Suppressor macrophage (primary cell): ENCODE data around the gene DNAJC30.

Experiments
- DNase-seq, 4 experiments: peaks; one replicate each; pipeline ENCODE4 v3.0.0-alpha.2; 2020 to 2022

DNAJC30 gene

DNA sequence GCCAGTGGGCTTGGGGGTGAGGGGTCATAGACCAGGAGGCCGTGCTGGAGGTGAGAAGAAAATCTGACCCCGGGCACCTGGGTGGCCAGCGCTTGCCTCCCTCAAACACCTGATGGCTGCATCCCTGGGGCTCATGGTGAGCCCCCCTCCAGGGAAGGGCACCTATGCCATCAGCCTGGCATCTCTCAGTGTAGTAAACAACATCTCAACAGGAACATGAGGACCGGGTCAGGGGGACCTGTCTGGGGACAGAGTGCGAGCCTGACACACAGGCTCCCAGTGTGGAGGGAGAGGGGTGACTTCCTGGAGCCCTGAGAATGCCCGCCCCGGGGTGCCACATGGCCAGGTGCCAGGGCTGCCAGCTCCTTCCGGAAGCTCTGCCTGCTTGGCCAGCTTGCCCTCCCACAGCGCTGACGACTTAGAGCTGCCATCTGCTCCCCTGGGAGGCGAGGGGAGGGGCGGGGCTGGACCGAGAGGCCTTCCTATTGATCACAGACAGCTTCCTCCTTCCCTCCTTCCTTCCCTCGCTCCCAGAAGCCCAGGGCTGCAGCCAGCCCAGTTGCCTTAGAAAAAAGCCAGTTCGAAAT lies 23.9 kb upstream of the DNAJC30 start:
- DNase-seq = peak in 2 of 4 experiments; percentile 52 to 68

DNA sequence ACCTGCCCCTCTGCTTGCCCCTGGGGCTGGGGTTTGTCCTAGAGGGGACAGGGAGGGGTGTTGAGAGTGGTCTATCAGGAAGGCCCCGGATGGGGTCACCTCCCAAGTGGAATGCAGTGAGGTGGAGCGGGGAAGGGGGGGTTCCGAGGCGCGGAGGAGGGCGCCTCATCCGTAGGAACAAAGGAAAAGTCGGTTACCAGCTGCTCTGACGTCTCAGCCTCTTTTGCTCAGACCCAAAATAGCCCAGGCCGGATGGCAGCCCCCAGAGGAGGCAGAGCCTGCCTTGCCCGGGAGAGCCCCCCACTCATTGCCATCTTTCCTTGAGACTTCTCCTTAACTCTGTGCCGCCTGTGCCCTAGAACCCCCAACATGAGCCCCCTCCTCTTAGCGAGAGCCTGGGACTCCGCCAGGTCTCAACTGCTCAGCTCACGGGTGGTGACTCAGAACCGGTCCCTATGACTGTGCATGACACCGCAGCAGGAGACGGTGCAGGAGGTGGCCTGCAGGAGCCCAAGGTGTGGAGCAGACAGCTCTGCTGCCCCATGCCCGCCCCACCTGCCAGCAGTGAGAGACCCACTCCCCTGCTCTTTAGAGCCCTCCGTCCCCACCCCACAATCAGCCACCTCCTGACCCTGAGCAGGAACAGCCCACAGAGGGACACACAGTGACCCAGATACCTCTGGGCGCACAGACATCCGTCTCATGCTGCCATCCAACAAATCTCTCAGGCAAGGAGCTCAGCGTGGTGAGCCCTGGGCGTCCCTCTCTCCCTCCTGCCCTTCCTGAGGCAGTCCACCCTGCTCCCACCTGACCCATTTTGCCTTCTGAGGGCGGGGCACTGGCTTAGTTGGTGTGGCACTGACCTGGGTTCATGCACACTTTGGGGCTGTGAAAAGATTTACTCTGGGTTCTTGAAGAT lies 23.1 kb upstream of the DNAJC30 start:
- DNase-seq = no peak

DNA sequence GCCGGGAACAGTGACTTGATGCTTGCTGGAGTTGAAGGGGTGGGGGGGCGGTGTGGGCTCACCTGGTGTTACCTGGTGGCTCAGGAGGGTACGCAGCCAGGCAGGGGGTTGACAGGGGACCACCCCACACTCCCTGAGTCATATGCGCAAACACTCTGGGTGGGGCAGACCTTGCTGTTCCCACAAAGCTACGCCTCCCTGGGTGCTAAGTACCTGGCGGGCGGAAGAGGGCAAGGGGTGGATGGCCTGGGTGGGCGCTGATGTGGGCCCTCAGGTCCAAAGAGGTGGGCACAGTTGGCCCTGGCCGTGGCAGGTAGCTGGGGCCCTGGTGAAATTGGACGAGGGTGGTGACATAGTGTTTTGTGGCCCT lies 22.3 kb upstream of the DNAJC30 start:
- no peak for DNase-seq

DNA sequence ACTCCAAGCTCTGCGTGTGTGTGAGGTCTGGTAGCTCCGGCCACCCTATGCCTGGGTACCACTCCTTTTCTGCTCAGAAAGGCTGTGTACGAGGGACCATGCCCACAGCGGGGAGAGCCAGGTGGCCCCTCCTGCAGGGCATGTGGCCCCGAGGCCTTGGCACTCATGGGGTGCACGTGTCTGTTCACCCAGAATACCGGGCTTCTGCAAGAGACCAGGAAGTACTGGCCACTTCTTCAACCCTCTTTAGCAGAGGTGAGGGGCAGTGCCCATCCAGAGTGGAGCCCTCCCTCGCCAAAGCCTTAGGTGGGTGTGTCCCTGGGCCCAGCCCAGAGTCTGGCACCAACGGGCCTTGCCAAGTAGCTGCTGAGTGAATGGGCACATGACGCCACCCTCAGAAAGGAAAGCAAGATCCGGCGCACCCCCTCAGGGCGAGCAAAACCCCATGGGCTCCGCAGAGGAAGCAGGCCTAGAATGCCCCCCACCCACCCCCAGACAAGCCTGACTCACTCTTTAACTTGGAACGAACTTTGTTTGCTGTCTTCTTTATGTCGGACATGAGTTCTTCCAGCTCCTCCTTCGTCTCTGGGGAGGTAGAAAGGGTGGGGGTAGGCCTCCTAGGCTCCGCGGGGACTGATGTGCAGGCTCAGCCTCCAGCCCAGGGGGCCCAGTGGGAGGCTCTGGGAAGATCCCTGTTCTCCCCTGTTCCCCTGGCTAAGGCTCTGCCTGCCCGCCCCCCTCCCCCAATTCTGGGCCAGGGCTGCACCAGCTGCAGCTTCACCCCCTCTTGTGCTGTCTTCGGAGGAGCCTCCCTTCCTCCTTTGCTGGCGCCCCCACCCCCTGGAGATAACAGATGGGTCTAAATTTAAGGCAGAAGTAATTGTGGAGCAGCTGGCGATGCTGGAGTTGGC lies 21.6 kb upstream of the DNAJC30 start:
- DNase-seq = no peak

DNA sequence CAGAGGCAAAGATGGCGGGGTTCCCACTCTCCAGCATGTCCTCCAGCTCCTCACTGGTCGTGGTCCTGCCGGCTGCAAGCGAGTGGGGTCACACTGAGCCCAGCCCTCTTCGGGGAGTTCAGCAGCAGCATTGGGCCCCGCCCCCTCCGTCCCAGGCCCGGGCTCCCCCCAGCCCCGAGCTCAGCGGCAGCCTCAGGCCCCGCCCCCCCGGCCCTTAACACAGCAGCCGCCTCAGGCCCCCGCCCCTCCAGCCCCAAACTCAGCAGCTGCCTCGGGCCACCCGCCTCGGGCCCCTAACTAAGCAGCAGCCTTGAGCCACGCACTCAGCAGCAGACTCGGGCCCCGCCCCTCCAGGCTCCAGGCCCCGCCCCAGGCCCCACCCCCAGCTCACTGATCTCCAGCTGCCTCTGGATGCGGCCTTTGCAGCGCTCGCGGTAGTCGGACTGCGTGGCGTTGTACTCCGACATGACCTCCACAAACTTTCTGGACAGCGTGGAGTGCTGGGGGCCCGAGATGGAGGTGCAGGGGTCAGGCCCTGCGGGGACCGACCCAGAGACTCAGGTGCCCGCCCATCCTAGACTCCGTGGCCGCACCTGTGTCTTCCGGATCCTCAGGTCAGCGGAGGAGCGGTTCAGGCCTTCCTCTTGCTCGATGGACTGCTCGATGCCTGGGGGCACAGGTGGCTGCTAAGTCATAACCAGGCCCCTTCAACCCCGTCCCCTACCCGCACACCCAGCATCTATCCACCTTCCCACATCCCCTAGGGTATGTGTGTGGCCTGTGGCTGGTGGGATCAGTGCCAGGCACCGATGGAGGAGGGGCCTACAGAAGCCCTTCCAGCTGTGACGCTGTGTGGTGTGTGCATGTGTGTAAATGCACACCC lies 20.7 kb upstream of the DNAJC30 start:
- DNase-seq = peak; percentile 40 to 68 (median 50)

DNA sequence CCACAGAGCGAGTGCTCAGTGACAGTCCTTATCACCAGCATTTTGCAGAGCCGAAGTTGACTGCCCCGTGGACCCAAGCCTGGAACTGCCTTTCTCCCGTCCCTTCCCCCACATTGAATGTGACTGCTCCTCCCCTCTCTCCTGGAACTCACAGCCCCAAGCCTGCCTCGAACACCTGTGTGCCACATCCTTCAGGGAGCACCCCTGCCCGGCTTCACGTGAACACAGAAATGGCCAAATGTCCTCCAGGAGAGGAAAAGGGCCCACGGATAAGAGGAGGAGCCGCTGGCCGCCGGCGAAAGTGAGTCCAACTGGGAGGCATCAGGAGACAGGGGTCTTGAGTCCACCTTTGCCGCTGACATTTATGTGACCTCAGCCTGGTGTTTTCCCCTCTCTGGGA lies 20.0 kb upstream of the DNAJC30 start:
- DNase-seq = no peak

DNA sequence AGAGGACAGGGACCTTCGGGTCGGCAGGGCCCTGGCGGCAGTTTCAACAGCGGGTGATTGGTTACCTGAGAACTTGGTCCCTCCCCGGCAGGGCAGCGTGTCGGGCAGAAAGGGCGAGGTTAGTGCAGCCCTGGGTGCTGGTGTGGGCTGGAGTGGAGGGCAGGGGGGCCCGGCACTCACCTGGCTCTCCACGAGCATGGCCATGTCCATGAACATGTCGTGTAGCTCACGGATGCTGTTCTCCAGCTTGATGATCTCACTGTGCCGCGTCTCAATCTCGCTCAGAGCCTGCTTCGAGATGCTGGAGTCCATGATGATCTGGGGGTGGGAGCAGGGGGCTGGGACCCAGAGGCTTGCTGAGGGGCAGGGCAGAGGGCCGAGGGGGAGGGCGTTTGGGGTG lies 19.4 kb upstream of the DNAJC30 start:
- DNase-seq = no peak

DNA sequence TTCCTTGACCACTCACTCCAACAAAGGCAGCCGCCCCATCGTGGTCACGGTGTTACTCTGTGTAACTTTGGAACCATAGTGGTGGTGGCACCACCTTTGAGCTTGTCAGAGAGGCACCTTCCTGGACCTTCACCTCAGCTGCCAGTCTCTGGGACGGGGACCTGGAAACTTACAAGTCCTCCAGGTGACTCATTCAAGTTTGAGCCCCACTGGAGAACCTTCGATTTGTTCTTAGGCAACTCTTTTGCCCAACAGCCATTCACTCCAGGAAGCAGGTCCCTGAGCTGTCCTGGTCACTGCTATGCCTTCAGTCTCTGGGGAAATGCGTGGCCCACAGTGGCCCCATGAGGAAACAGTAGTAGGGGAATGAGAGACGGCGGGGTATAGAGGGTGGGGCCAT lies 19.0 kb upstream of the DNAJC30 start:
- no peak for DNase-seq

DNA sequence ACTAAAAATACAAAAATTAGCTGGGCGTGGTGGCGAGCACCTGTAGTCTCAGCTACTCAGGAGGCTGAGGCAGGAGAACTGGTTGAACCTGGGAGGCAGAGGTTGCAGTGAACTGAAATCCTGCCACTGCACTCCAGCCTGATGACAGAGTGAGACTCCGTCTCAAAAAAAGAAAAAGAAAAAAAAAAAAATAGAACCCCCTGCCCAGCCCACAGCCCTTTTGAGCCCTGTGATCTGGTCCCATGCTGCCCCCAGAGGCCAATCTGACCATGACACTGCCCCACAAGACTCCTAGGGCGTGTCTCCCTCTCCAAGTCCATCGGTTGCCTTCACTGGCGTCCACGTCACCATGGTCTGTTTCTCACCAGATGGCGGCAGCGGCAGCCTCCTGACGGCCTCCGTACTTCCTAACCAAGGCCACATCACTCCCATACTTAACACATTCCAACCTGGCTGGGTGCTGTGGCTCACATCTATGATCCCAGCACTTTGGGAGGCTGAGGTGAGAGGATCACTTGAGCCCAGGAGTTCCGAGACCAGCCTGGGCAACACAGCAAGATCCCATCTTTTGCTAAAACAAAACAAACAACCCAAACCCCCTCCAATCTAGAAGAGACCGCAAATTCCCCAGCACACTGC lies 18.2 kb upstream of the DNAJC30 start:
- peak in 3 of 4 experiments; percentile 58 to 70 (median 61) for DNase-seq

DNA sequence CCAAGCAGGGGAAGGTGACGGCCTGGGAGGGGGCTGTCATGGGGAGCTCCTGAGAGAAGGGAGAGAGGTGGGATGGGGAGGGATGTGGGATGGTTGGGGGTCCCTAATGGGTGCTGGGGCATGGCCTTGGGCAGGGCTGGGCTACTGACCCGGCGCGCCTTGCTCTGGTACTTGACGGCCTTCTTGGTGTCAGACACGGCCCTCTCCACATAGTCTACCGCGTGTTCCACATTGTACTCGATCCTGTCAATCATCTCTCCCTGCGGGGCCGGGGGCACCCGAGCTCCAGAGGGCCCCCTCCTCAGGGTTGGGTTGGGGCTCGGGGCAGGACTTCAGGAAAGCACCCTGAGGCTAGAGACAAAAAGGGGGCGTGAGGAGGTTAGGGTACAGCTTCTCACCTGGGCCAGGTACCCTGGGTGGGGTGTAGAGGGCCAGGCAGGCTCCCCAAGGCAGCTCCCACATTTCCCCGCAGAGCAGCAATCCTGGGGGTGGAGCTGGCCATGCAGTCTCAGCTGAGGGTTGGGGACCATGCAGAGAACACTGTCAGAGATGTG lies 17.4 kb upstream of the DNAJC30 start:
- DNase-seq = no peak

DNA sequence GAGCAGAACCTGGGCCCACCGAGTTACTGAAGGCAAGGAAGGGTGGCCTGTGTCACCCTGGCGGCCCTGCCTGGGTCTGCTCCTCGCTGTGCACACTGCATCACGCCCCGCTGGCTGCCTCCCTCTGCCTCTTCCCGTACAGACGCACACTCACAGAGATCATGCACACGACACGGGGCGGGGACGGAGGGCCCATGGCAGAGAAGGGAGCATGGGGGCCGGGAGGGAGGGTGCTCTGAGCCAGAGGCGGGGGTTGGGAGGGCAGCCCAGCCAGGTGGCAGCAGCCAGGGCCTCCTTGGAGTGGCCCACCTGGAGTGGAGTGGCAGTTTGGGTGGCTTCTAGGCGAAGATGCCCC lies 16.8 kb upstream of the DNAJC30 start:
- DNase-seq = no peak

DNA sequence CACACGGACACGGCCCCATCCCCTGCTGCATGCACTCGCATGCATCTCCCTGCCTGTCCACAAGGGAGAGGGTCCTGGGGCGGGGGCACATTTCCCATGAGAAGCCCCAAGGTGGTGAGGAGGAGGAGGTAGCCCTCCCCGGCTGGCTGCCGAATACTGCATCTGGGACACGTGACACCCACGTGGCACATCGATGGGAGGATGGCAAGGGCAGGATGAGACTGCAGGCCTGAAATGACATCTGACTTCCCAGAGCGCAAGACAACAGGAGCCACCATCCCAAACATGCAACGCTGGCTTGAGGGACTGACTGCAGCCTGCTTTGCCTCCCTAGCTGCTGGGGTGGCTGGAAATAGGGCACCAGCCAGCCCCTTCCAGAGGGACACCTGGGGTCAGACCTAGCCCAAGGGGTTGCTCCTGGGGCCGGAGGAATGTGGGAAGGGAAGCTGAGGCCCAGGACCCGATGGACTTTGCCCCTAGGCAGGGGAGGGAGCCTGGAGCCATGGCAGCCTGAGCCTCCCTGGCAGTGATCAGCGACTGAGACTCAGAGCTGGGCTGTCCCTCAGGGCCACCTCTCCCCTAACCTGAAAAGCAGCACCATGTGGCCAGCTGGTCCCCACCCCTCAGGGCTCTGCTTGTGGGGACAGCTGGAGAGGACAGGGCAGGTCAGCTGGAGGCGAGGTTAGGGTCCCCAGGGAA lies 16.3 kb upstream of the DNAJC30 start:
- no peak for DNase-seq

DNA sequence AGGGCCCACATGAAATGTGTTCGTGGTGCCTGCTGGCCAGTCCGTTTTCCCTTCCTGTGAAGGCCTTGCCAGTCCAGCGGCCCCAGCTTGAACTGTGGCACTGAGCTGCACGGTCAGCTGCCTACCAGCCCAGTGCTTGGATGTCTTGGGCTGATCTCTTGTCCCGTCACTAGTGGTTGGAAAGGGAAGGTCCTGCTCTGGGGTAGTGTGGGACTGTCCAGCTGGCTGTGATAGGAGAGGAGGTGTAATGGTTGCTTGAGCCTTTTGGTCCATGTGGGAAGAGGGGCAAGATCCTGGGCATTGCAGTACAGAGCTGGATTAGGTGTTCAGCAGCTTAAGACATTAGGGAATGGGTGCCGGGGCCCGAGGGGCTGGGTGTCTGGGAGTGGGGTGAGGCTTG lies 15.2 kb upstream of the DNAJC30 start:
- DNase-seq = no peak

DNA sequence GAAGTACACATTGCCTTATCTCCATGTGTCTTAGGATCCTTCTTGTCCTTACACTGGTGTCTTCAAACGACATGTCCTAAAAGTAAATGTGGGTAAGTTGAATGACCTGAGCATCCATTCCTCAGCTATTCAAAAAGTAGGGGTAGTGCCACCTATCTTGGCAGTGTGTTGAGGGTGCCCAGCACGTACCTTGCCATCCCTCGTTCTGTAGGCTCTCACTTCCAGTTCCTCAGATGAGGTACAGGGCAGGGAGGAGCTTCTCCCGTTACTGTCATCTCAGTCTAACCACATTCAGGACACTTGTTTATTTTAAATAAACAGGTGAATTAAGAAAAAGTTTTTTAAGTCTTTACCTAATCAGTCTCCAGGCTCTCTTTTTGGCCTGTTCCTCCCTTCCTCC lies 13.1 kb upstream of the DNAJC30 start:
- no peak for DNase-seq

DNA sequence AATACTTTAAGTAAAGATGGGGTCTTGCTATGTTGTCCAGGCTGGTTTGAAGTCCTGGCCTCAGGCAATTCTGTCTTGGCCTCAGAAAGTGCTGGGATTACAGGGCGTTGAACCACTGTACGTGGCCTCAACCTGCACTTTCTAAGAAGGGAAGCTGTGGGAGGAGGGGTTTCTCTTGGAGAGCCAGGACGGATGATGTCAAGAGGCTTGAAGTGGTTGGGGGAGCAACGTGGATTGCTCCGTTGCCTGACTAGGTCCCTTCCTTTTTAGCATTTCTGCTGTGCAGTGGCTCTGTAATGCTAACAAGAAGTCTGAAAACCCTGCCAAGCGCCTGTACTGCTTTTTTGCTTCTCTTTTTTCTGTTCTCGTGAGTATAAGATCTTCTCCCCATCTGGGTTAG lies 7.4 kb upstream of the DNAJC30 start:
- DNase-seq = no peak

DNA sequence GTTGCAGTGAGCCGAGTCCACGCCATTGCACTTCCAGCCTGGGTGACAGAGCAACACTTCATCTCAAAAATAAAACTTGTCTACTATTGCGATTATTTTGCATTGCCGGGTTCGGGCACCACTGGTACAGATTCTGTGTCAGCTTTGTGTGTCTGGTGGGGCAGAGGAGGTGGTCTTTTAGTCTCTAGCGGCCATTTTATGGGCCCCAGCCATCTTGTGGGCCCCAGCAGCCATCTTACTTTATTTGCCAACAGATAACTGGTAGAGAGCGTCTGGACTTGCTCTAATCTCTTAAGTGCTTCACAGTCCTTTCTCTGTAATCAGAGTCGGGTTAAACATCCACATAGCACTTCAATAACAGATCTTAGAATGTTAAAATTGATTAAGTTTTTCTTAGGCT lies 5.0 kb upstream of the DNAJC30 start:
- no peak for DNase-seq

DNA sequence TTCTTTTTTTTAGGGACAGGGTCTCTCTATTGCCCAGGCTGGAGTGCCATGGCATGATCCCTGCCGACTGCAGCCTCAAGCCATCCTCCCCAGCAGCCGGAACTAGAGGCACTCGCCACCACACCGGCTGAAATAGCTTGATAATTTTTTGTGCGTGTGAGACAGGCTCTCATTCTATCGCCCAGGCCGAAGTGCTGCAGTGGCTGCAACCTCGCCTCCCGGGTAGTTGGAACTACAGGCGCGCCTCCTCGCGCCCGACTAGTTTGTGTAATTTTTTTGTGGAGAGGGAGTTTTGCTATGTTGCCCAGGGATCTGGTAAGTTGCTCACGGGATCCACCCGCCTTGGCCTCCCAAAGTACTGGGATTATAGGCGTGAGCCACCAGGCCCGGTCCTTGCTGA lies 2.1 kb upstream of the DNAJC30 start:
- DNase-seq = no peak

DNA sequence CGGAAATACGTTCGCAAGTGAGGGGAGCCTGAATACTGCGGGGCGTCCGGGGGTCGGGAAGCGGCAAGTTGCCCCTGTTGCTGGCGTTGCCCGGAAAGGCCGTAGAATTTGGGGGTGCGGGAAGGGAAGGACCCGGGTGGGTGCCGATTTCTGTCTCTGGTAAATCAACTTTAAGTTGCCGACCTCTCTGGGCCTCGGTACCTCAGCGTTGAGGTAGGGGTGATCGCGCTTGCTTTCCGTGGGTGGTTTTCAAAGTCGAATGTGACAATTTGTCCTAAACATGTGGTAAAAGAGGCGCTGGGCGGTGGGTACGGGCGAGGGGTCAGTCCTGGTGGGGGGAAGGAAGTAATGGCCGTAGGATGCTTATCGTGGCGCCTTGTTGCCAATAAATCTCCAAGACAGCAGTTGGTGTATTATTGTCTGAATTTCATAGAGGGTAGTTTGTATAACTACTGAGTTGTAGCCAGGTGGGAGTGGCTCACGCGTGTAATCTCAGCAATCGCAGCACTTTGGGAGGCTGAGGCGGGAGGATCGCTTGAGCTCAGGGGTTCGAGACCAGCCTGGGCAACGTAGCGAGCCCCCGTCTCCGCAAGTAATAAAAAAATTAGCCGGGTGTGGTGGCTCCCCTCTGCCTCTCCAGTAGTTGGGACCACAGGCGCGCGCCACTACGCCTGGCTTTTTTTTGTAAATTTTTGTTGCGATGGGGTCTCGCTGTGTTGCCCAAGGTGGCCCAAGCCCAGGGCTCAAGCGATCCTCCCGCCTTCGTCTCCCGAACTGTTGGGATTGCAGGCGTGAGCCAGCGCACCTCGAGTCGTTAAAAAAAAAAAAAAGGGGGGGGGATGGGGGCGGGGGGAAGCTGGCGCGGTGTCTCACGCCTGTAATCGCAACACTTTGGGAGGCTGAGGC lies 788 bp upstream of the DNAJC30 start:
- DNase-seq = no peak

DNA sequence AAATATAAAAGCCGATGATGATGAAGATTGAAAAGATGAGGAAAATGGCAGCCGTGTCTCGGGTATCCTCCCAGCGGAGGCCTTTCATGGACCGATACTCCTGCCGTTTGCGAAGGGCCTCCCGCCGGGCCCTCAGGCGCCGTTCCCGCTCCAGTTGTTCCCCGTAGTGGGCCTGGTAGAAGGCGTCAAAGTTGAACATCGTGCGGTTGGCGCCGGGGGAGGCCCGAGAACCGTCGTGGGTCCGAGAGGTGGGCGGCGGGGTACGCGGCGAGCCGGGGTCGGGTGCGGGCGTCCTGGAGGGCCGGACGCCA lies 553 bp downstream of the DNAJC30 start:
- peak in 1 of 4 experiments; percentile 18 for DNase-seq

DNA sequence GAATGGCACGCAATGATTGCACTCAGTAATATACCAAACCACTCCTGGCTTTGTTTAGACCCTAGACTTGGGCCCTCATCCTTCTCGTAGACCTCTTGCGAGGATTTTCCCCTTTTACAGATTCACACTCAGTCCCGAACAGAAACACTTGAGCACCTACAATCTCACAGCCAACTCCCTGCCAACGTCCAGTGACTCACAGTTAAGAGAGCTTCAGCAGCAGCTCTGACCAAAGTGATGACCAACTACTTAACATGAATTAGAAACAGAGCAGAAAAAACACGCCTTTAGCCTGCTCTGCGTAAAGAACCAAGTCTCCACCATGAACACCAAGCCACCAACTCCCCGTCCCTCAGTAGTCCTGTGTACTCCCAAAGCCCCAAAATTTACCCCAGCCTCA lies 2.2 kb downstream of the DNAJC30 start:
- no peak for DNase-seq
